VCaP (cell line): ENCODE measurements around the gene SH3GL1.

Experiments
- H3K27ac ChIP-seq: fragments of 450-650 bp; 2 replicates; pipeline ENCODE4 v1.5.1; 2017
- TF ChIP-seq, protein P1 (sequence below): fragments of 450-650 bp; conservative IDR thresholded peaks from 2 replicates; pipeline ENCODE4 v1.5.1; 2017; ENCODE audit warnings: mild to moderate bottlenecking, moderate library complexity

Gene SH3GL1

DNA sequence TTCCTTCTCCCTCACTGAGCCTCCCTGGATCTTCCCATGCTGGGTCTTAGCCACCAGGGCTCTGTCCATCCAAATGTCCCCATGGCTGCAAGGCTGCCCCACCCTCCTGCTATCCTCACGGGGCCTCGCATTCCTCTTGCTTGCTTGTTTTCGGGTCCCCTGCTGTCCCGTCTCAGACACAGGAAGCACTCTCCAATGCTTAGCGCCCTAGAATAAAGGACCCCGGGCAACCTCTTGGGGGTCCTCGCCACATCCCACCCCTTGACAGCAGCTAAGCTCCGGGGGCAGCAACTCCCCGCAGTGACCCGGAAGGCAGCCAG lies 23.7 kb downstream of the SH3GL1 start:
- H3K27ac ChIP-seq: no peak overlapping the region
- TF ChIP-seq, protein P1, sequence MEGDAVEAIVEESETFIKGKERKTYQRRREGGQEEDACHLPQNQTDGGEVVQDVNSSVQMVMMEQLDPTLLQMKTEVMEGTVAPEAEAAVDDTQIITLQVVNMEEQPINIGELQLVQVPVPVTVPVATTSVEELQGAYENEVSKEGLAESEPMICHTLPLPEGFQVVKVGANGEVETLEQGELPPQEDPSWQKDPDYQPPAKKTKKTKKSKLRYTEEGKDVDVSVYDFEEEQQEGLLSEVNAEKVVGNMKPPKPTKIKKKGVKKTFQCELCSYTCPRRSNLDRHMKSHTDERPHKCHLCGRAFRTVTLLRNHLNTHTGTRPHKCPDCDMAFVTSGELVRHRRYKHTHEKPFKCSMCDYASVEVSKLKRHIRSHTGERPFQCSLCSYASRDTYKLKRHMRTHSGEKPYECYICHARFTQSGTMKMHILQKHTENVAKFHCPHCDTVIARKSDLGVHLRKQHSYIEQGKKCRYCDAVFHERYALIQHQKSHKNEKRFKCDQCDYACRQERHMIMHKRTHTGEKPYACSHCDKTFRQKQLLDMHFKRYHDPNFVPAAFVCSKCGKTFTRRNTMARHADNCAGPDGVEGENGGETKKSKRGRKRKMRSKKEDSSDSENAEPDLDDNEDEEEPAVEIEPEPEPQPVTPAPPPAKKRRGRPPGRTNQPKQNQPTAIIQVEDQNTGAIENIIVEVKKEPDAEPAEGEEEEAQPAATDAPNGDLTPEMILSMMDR: no peak

DNA sequence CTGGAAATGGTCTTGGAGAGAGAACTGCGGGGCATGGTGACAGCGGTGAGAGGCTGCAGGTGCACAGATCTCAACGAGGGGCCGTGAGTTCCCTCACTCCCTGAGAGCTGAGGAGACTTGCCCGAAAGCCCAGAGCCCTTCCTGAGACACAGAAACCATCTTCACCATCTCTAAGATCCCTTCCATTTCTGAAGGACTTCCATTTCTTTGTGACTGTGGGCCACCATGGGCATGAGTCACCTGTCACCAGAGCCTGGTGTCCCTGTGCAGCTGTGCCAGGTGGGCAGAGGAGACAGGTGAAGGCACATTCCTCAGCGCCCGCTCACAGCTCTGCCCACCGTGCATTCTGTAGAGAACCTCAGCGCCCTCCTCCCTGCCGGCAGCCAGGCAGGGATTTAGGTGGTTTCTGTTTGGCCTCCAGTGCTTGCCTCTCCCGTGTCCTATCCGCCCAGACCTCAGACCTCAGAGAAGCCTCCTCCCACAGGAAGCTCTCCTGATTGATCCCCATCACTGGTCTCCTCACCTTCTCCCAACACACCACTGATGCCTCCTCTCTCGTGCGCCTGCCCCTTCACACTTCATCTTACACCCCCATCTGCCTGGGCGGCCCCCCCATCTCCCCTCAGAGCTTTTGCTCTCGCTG lies 24.2 kb downstream of the SH3GL1 start:
- no peak overlapping the region for H3K27ac ChIP-seq
- TF ChIP-seq, protein P1: no peak

DNA sequence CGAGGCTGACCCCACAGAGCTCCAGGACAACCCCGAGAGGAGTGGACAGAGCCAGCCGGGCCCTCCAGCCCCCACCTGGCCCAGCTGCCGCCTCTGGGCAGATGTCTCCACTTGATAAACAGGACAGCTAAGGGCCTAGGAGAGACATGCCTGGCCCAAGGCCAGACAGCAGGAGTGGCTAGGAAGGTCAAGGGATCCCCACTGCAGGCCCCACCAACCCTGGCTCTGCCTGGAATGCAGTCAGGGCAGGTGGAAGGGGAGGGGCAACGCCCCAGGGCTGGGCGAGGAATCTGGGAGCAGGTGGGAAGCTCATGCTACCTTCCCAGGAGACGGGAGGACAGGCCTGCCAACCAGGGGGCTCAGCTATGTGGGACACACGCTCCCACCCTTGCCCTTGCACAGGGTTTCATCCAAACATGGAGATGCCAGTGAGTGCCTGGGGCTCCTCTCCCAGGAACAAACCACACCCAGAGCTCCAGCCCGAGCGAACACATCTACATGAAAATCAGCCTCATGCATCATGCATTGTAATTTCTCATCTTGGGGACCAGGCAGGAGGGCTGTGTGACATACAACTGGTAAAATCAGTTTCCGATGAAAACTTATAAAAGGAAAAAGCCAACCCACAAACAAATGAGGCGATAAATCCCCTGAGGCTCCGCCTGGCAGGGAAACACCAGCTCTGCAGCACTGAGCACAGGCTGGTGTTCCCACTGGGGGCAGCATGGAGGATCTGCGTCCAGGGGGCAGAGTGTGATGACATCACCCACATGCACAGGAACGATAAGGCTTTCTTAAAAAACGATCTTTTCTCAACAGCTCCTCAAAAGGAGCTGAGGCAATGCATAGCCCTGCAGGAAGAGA lies 25.0 kb downstream of the SH3GL1 start:
- TF ChIP-seq, protein P1: no peak
- H3K27ac ChIP-seq: no peak overlapping the region

DNA sequence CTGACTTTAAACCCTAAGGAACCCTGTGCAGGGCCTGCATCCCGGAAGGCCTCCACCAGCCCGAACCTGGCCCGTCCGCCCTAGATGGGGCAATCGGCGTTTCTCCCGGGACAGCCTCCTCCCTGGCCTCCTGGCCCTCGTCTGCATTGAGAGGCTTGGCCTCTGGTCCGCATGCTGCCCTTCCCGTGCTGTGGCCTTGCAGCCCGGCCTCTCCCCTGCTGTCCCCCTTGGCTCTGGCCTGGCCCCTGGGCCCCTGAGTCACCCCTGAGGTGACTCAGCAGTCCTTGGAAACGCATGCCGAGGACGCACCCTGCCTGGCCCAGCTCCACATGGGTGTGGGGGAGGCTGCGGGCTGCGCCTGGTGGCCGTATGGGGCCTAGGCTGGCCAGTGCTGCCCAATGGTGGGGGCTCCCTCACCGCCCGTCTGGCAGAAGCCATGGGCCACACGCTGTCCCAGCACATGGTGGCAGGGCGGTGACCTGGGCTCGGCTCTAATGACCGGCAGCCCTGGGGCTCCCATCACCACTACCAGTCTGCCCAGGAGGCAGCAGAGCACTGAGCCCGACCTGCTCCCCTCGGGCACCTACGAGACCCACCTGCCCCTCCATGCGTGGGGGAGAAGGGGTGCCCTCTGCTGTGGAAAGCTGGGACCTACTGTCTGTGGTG lies 25.7 kb downstream of the SH3GL1 start:
- TF ChIP-seq, protein P1: no peak
- H3K27ac ChIP-seq: no peak overlapping the region

DNA sequence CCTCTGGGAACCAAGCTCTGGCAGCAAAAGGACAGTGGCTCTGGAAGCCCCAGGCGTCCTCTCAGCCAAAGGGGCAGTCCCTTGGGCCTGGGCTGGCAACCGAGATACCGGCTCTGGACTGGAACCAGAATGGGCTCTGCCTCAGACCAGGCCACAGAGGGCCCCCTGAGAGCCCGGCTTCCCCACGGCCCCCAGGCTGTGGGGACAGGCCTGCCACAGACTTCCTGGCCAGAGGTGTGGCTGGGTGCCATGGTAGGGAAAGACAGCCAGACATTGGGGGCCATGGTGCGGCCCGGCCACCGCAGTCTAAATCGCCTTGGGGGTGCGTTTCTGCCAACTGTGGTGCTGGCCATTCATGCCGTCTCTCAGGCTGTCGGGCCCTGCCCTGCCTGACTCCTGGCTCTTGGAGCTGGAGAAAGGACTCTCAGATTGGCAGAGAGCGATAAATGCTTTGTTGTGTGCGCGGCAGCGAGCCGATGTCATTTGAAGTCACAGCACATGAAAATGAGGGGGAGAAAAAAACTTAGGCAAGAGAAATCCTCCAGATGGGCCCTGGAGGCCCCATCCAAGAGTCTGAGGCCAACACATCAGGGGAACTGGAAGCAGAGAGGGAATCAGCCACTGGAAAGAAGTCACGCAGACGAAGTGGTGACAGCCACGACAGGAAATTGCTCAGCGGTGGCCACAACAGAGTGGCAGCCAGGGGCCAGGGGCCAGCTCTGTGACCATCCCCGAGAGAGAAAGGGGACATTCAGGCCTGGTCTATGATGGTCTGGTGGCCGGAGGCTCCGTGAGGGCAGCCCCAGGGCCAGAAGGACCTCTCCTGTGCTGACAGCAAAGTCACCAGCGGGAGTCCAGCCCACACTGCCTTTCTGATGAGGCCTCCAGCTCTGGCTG lies 26.5 kb downstream of the SH3GL1 start:
- no peak overlapping the region for H3K27ac ChIP-seq
- TF ChIP-seq, protein P1: no peak

DNA sequence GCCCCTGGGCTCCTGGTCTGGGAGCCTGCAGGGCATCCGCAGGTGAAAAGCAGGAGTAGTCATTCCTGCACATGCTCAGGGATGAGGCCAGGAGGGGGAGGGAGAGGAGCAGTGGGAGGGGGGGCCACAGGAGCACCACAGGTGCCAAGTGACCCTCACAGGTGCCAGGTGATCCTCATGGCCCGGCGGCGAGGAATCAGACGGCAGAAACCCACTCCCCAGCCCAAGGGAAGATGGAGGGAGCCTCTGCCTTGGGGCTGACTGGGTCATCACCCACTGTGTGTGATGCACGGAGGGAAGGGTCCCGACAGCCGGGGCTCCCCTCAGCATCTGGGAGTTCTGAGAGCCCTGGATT lies 27.4 kb downstream of the SH3GL1 start:
- TF ChIP-seq, protein P1: no peak
- no peak overlapping the region for H3K27ac ChIP-seq
